H1 (cell line): ENCODE measurements around the gene EGFR. TPM values are rescaled to one million over a fixed set of nuclear protein-coding genes. Genes with fewer than 3 reads are reported as not detected.

Experiments used
- KDM5A ChIP-seq: fragments of 200-600 bp; IDR thresholded peaks from 2 replicates; pipeline ENCODE4 v1.7.1; 2012; ENCODE audit warnings: mild to moderate bottlenecking, low read length, inconsistent platforms, mixed read lengths
- polyA plus RNA-seq, 7 experiments: library from polyadenylated mRNA; depleted of rRNA in 3 of 7; stranded (reverse) in 5 of 7; unstranded in 2 of 7; fragments of >200 nt in 5 of 7; fragments of 200-250 nt in 2 of 7; gene quantifications; 1 replicate in 5 of 7; 2 replicates in 1 of 7; 4 replicates in 1 of 7; pipeline versions ENCODE4 v1.2.1 to v1.2.3, GENCODE V29; 2011 to 2013; ENCODE audit warnings: missing spikeins in 2 of 7, mixed read lengths in 2 of 7
- total RNA-seq: library from RNA; stranded (reverse); fragmentation: NEBNext Ultra II Directional; extraction: Animal tissue kit (Norgen Biotek cat#: 25700); gene quantifications from 2 replicates; pipeline ENCODE4 v1.2.1, GENCODE V29; 2021

The EGFR gene
- total and polyA plus RNA-seq, 2 of the 8 experiments (the other 6 are each of a cell fraction or from before 2014, with no cell fraction given): 1.9 to 5.8 TPM

DNA sequence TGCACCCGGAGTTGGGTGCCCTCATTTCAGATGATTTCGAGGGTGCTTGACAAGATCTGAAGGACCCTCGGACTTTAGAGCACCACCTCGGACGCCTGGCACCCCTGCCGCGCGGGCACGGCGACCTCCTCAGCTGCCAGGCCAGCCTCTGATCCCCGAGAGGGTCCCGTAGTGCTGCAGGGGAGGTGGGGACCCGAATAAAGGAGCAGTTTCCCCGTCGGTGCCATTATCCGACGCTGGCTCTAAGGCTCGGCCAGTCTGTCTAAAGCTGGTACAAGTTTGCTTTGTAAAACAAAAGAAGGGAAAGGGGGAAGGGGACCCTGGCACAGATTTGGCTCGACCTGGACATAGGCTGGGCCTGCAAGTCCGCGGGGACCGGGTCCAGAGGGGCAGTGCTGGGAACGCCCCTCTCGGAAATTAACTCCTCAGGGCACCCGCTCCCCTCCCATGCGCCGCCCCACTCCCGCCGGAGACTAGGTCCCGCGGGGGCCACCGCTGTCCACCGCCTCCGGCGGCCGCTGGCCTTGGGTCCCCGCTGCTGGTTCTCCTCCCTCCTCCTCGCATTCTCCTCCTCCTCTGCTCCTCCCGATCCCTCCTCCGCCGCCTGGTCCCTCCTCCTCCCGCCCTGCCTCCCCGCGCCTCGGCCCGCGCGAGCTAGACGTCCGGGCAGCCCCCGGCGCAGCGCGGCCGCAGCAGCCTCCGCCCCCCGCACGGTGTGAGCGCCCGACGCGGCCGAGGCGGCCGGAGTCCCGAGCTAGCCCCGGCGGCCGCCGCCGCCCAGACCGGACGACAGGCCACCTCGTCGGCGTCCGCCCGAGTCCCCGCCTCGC lies at the start of gene EGFR (continued):
- no peak for TF ChIP-seq KDM5A
- TF ChIP-seq, all 59 proteins: peak for 5
